ENCODE measurements around the gene ZNF616. TPM values are rescaled to one million over a fixed set of nuclear protein-coding genes. Genes with fewer than 3 reads are reported as not detected.

The ZNF616 gene
- total RNA-seq, 4 donors from 2014 or later: 3.0 to 6.6 (median 4.3) TPM

DNA sequence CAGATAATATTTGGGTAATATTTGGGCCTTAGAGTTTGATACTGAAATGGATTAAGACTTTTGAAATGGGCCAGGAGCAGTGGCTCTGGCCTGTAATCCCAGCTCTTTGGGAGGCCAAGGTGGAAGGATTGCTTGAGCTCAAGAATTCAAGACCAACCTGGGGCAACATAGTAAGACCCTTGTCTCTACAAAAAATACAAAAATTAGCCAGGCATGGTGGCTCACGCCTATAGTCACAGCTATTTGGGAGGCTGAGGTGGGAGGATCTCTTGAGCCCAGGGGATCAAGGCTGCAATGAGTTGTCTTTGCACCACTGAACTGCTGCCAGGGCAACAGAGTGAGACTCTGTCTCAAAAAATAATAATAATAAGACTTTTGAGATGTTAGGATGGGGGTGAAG lies 32.6 kb upstream of the ZNF616 start:
- no peaks in the 10 kb centered on the region for H3K27me3 ChIP-seq
- peak overlapping the region; percentile 88 to 90 (median 88) for H3K27ac ChIP-seq (replicated peaks in 1 of 4)
- H3K4me3 ChIP-seq: peak overlapping the region in 1 of 4 donors; percentile 74
- TF ChIP-seq POLR2AphosphoS5 (IDR thresholded peaks at IDR 0.05) (no peak), EP300 (IDR thresholded peaks at IDR 0.05) (no peak)
- TF ChIP-seq, protein P1, sequence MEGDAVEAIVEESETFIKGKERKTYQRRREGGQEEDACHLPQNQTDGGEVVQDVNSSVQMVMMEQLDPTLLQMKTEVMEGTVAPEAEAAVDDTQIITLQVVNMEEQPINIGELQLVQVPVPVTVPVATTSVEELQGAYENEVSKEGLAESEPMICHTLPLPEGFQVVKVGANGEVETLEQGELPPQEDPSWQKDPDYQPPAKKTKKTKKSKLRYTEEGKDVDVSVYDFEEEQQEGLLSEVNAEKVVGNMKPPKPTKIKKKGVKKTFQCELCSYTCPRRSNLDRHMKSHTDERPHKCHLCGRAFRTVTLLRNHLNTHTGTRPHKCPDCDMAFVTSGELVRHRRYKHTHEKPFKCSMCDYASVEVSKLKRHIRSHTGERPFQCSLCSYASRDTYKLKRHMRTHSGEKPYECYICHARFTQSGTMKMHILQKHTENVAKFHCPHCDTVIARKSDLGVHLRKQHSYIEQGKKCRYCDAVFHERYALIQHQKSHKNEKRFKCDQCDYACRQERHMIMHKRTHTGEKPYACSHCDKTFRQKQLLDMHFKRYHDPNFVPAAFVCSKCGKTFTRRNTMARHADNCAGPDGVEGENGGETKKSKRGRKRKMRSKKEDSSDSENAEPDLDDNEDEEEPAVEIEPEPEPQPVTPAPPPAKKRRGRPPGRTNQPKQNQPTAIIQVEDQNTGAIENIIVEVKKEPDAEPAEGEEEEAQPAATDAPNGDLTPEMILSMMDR (IDR thresholded peaks at IDR 0.05): no peak
- H3K4me1 ChIP-seq: peaks cover 11 to 23% (median 20%) of the 10 kb centered on the region in 4 donors
- DNase-seq (ENCODE audit: extremely low spot score): no peak
- intact Hi-C loops (cut with DNase I): loop anchor here (5.0 kb wide), 1 partner anchor 35 kb away; the partner anchor contains the start of gene ZNF616
- WGBS: 94% methylated on average over 1 of the region's 1 CpG
- no peaks in the 10 kb centered on the region for H3K9me3 ChIP-seq
- peaks cover 9 to 21% (median 14%) of the 10 kb centered on the region in 4 donors for H3K36me3 ChIP-seq

DNA sequence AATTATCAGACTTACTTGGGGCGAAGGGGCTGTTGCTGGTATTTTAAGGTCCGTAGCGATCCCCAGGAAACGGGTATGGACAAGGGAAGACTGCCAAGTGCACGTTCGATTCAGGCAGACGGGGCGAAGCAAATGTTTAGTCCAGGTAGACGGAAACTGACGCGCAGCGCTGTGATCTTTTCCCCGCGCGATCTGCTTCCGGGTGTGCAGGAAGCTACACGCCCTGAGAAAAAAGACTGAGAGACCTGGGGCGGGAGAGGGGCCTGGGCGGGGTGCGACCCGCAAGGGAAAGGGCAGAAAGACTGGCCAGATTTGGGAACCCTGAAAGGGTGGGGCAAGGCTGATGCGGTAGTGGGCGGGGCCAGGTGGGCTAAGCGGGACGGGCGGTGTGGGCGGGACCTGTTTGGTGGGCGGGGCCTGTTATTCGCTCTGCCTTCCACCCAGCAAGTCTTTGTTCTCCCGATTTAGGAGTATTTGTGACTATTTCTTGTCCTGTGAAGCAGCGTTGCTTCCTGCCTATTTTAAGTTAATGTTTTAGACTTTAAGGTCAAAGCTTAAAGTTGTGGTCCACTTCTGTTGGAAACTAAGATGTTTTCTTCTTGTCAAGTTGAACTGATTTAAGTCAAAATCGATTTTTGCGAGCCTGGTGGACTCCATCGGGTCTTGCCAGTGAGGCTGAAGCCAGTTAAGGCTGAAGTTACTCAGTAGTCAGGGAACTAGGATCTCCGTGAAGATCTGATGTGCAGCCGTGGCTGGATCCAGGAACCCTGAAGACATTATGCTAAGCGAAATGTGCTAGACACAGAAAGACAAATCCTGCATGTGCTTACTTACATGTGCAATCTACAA lies 31.8 kb upstream of the ZNF616 start, which contains the start of gene ZNF836:
Gene ZNF836 (minus strand): TSS at position 301 of the 849 bp plus-strand sequence. CDS start 3,549 bp downstream, outside the sequence.
- 5% methylated on average over 35 of the region's 37 CpGs for WGBS
- TF ChIP-seq POLR2AphosphoS5 (IDR thresholded peaks at IDR 0.05): peak; percentile 64 to 71
- TF ChIP-seq POLR2A (IDR thresholded peaks at IDR 0.05; ENCODE audit: low read depth): no peak
- no peak for TF ChIP-seq EP300 (IDR thresholded peaks at IDR 0.05)
- TF ChIP-seq, protein P1 (IDR thresholded peaks at IDR 0.05): no peak

DNA sequence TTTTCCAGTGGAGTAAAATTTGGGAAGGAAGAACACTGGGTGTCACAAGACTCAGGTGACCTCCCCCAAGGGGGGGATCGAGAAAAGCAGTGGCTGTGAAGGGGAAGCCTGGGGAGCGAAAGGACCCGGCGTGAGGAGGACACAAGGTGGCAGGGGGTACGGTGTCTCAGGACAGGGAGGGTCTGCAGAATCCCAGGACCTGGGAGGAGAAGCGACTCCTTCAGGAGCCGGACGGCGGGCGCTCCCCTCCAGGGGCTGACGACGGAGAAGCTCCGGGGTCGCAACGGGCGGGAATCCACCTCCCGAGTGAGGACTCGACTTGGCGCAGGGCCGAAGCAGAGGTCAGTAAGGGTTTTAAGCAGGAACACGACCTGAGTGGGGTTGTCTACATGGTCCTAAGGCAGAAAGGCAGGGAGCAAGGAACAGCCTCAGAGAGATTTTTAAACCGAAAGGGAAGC lies 31.2 kb upstream of the ZNF616 start:
- Histone ChIP-seq H3K27ac (replicated peaks in 1 of 4) (peak overlapping the region; percentile 88 to 90 (median 88)), H3K4me3 (peak overlapping the region; percentile 63 to 87 (median 78)), H3K36me3 (peaks cover 17 to 34% (median 24%) of the 10 kb centered on the region in 4 donors), H3K9me3 (no peaks in the 10 kb centered on the region), H3K4me1 (peaks cover 11 to 23% (median 20%) of the 10 kb centered on the region in 4 donors), H3K27me3 (no peaks in the 10 kb centered on the region)
- DNase-seq (ENCODE audit: extremely low spot score): no peak
- intact Hi-C loops (cut with DNase I): loop anchor here (5.0 kb wide), 1 partner anchor 34 kb away; the partner anchor contains the start of gene ZNF616
- TF ChIP-seq POLR2A (IDR thresholded peaks at IDR 0.05; ENCODE audit: low read depth) (no peak), POLR2AphosphoS5 (IDR thresholded peaks at IDR 0.05) (no peak), EP300 (IDR thresholded peaks at IDR 0.05) (no peak)
- TF ChIP-seq, protein P1 (IDR thresholded peaks at IDR 0.05): no peak
- WGBS: 0% methylated on average over 11 of the region's 22 CpGs

More for the DNA sequence above, 31.8 kb upstream of the ZNF616 start, which contains the start of gene ZNF836:
- intact Hi-C loops (cut with DNase I): loop anchor here (5.0 kb wide), 1 partner anchor 34 kb away; the partner anchor contains the start of gene ZNF616
- peak; percentile 97 for DNase-seq (ENCODE audit: extremely low spot score)
- H3K9me3 ChIP-seq: no peaks in the 10 kb centered on the region
- peaks cover 11 to 23% (median 20%) of the 10 kb centered on the region in 4 donors for H3K4me1 ChIP-seq
- peak within 1 kb of the TSS; percentile 63 to 87 (median 78) for H3K4me3 ChIP-seq
- H3K27ac ChIP-seq (replicated peaks in 1 of 4): peak within 1 kb of the TSS; percentile 88 to 90 (median 88)
- no peaks in the 10 kb centered on the region for H3K27me3 ChIP-seq
- H3K36me3 ChIP-seq: peaks cover 17 to 28% (median 21%) of the 10 kb centered on the region in 4 donors

DNA sequence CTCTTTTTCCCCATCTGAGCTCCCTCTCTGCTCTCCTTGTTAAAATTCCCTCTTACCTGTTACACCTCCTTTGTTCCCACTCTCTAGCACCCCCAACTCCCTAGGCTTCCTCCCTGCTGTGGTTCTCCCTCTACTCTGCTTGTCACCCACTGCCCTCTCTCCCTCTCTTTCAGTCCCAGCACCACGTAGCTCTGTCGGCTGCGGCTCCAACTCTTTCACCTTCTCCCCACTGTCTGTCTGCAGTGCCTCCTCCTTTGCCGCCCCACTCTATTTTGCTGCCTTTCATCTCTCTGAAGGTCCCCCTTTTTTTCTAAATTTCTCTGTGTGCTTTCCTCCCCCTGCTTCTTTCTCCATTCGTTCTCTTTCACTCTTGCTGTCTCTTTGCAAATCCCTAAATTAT lies 30.6 kb upstream of the ZNF616 start:
- Histone ChIP-seq H3K27ac (replicated peaks in 1 of 4) (peak overlapping the region; percentile 88 to 90 (median 88)), H3K36me3 (peaks cover 17 to 40% (median 27%) of the 10 kb centered on the region in 4 donors), H3K9me3 (no peaks in the 10 kb centered on the region), H3K4me1 (peaks cover 11 to 23% (median 20%) of the 10 kb centered on the region in 4 donors), H3K27me3 (no peaks in the 10 kb centered on the region), H3K4me3 (peak overlapping the region; percentile 63 to 87 (median 78))
- no peak for DNase-seq (ENCODE audit: extremely low spot score)
- intact Hi-C loops (cut with DNase I): loop anchor here (5.0 kb wide), 1 partner anchor 33 kb away; the partner anchor contains the start of gene ZNF616
- TF ChIP-seq POLR2AphosphoS5 (IDR thresholded peaks at IDR 0.05) (no peak), EP300 (IDR thresholded peaks at IDR 0.05) (no peak)
- WGBS: 9% methylated on average over 5 of the region's 5 CpGs

Measured in esophagus muscularis mucosa (tissue), 4 donors.